Keratinocyte (primary cell): ENCODE measurements around the gene KAT7. TPM values are rescaled to one million over a fixed set of nuclear protein-coding genes. Genes with fewer than 3 reads are reported as not detected.

ENCODE experiments used
- DNase-seq: peaks from one replicate; pipeline ENCODE4 v3.0.0-alpha.2; 2011; ENCODE audit warnings: low read depth, missing footprints, low spot score
- FAIRE-seq: peaks from 2 replicates; lab custom pipeline; 2011; peaks lifted over from hg19 to GRCh38; lab: Jason Lieb, UNC
- H2AFZ ChIP-seq: 2 replicates; pipeline ENCODE4 v1.6.0; 2012; ENCODE audit warnings: low read length, control low read depth, inconsistent platforms; ENCODE audit not compliant: control insufficient read depth
- H3K27ac ChIP-seq: 2 replicates; pipeline ENCODE4 v1.5.1; 2011; ENCODE audit warnings: low read length; ENCODE audit not compliant: control insufficient read depth, insufficient read depth
- H3K27me3 ChIP-seq: 3 replicates; pipeline ENCODE4 v1.6.0; 2011; ENCODE audit warnings: low read length; ENCODE audit not compliant: control insufficient read depth, insufficient read depth; ENCODE audit errors: extremely low read depth
- H3K36me3 ChIP-seq, 2 experiments: 2 replicates in 1 of 2; 3 replicates in 1 of 2; pipeline ENCODE4 v1.5.1; 2011; ENCODE audit warnings: low read length in 2 of 2, mild to moderate bottlenecking in 1 of 2; ENCODE audit not compliant: control insufficient read depth in 2 of 2, insufficient read depth in 2 of 2; ENCODE audit errors: extremely low read depth in 1 of 2
- H3K4me1 ChIP-seq: 3 replicates; pipeline ENCODE4 v1.5.1; 2011; ENCODE audit warnings: low read length; ENCODE audit not compliant: control insufficient read depth, insufficient read depth; ENCODE audit errors: extremely low read depth
- H3K4me2 ChIP-seq: 3 replicates; pipeline ENCODE4 v1.6.0; 2011; ENCODE audit warnings: low read depth, low read length; ENCODE audit not compliant: control insufficient read depth, insufficient read depth; ENCODE audit errors: extremely low read depth
- H3K4me3 ChIP-seq, 3 experiments: fragments of 200-600 bp in 1 of 3; sonication (generic) in 1 of 3; 2 replicates in 2 of 3; 3 replicates in 1 of 3; pipeline ENCODE4 v1.5.1; 2011 to 2016; ENCODE audit warnings: low read length in 3 of 3, mild to moderate bottlenecking in 3 of 3, control low read depth in 2 of 3, inconsistent platforms in 1 of 3, low read depth in 1 of 3, mixed read lengths in 1 of 3, mixed run types in 1 of 3, moderate library complexity in 1 of 3; ENCODE audit not compliant: control insufficient read depth in 2 of 3, insufficient read depth in 2 of 3; ENCODE audit errors: extremely low read depth in 1 of 3
- H3K79me2 ChIP-seq: 2 replicates; pipeline ENCODE4 v1.6.0; 2012; ENCODE audit warnings: low read length; ENCODE audit not compliant: control insufficient read depth, insufficient read depth
- H3K9ac ChIP-seq: 3 replicates; pipeline ENCODE4 v1.6.0; 2011; ENCODE audit warnings: low read length; ENCODE audit not compliant: control insufficient read depth, insufficient read depth; ENCODE audit errors: extremely low read depth
- H3K9me1 ChIP-seq: 3 replicates; pipeline ENCODE4 v1.6.0; 2011; ENCODE audit warnings: low read length; ENCODE audit not compliant: control insufficient read depth, insufficient read depth; ENCODE audit errors: extremely low read depth
- H3K9me3 ChIP-seq: 2 replicates; pipeline ENCODE4 v1.5.1; 2012; ENCODE audit warnings: low read depth, low read length; ENCODE audit not compliant: control insufficient read depth
- H4K20me1 ChIP-seq: 3 replicates; pipeline ENCODE4 v1.6.0; 2011; ENCODE audit warnings: low read length; ENCODE audit not compliant: control insufficient read depth, insufficient read depth; ENCODE audit errors: extremely low read depth
- CTCF ChIP-seq, 3 experiments: IDR thresholded peaks in 1 of 3; conservative IDR thresholded peaks in 1 of 3; optimal IDR thresholded peaks in 1 of 3; 2 replicates in 2 of 3; 3 replicates in 1 of 3; pipeline versions ENCODE3 to v1.5.1; 2011; ENCODE audit warnings: low read length in 3 of 3, mild to moderate bottlenecking in 3 of 3, moderate library complexity in 2 of 3, control low read depth in 1 of 3, inconsistent platforms in 1 of 3; ENCODE audit not compliant: insufficient read depth in 2 of 3; ENCODE audit errors: extremely low read depth in 1 of 3
- EZH2 ChIP-seq: IDR thresholded peaks from one replicate; pipeline ENCODE4 v1.6.1; 2012; ENCODE audit warnings: inconsistent platforms, mild to moderate bottlenecking, low read length, moderate library complexity
- dilution Hi-C: fragments of 300-500 bp; cut with MboI; formaldehyde crosslinking; loops from one replicate; pipeline ENCODE4 v1.7.0; 2020; ENCODE audit warnings: low sequenced_read_pairs; ENCODE audit not compliant: extremely low pct_ligation_motif_present
- polyA plus RNA-seq, 5 experiments: library from polyadenylated mRNA; depleted of rRNA in 3 of 5; stranded (reverse) in 3 of 5; stranded (forward) in 1 of 5; unstranded in 1 of 5; fragments of >200 nt; gene quantifications; 1 replicate in 1 of 5; 2 replicates in 3 of 5; 3 replicates in 1 of 5; pipeline versions ENCODE4 v1.2.1 to v1.2.3, GENCODE V29; 2011 to 2012; ENCODE audit warnings: missing spikeins in 2 of 5, low read depth in 1 of 5, low replicate concordance in 1 of 5

Gene KAT7
- polyA plus RNA-seq, 1 donor (not counting 4 experiments of a cell fraction or from before 2014, with no cell fraction given), result 19.7 TPM

DNA sequence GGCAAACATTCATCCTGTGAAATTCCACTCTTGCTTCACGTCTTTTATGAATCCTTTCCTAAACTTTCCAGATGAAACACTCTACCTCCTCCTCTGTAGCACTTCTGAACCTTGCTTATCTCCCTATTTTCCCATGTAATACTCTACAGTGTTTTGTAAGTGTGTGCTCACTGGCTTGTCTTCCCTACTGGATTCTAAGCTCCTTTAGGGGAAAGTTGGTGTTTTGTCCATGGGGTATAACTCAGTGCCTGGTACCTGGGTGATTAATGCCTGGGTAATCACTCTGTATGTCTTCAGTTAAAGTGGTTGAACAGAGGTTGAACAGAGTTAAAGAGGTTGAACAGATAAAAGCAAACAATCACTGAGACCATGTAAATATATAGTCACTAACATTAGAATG is 3.8 kb upstream of the KAT7 start:
- FAIRE-seq (no peak), DNase-seq (no peak)
- Histone ChIP-seq H3K4me2 (no peak overlapping the region), H3K4me1 (peaks cover 14% of the 10 kb centered on the region), H3K27me3 (no peaks in the 10 kb centered on the region), H3K27ac (no peak overlapping the region), H3K79me2 (peaks cover 5% of the 10 kb centered on the region), H3K9me3 (no peaks in the 10 kb centered on the region), H4K20me1 (peaks cover 5% of the 10 kb centered on the region), H3K9ac (no peak overlapping the region), H2AFZ (no peak overlapping the region), H3K36me3 (peaks cover 0 to 2% of the 10 kb centered on the region in 2 experiments), H3K4me3 (no peak overlapping the region), H3K9me1 (no peaks in the 10 kb centered on the region)
- TF ChIP-seq EZH2 (no peak), CTCF (optimal IDR thresholded peaks at IDR 0.05 in 1 of 3, IDR thresholded peaks at IDR 0.05 in 1 of 3, conservative IDR thresholded peaks at IDR 0.05 in 1 of 3; ENCODE audit: extremely low read depth in 1 of 3, insufficient read depth in 2 of 3, low read length in 3 of 3) (no peak)
- dilution Hi-C loops, result no loop called here

DNA sequence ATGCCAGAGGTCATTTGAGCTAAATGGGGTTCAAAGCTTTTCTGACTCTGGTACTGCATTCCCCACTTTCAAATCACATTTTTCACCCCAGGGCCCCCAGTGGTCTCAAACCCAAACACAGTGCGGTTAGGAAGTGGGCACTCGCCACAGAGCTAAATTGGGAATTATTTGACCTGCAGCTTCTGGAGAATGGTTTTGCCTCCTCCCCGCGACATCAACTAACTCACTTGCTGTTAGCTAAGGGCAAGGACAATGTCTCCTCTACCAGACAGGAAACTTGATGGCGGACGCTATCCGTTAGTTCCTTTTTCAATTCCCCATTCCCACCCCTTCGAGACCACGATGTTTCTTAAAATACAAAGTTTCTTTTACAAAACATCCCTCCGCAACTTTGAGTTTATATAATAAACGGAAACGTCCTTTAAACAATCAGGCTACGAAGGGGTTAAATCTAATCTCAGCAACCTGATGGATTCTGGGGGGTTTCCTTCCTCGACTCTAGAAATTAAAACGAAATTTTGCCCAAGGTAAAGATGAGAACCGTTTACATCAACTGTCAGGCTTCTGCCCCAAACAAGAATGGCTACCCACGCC is 500 bp upstream of the KAT7 start:
- peak overlapping the region; percentile 100 for H3K9ac ChIP-seq
- peaks cover 37% of the 10 kb centered on the region for H3K79me2 ChIP-seq
- DNase-seq (no peak), FAIRE-seq (no peak)
- H3K9me3 ChIP-seq, result no peaks in the 10 kb centered on the region
- peak overlapping the region; percentile 99 for H3K27ac ChIP-seq
- dilution Hi-C loops, result no loop called here
- TF ChIP-seq CTCF (optimal IDR thresholded peaks at IDR 0.05 in 1 of 3, IDR thresholded peaks at IDR 0.05 in 1 of 3, conservative IDR thresholded peaks at IDR 0.05 in 1 of 3; ENCODE audit: extremely low read depth in 1 of 3, insufficient read depth in 2 of 3, low read length in 3 of 3) (no peak), EZH2 (no peak)
- H3K27me3 ChIP-seq, result no peaks in the 10 kb centered on the region
- peaks cover 15% of the 10 kb centered on the region for H4K20me1 ChIP-seq
- peak overlapping the region; percentile 69 to 98 (median 88) for H3K4me3 ChIP-seq
- H3K9me1 ChIP-seq, result peaks cover 2% of the 10 kb centered on the region
- H2AFZ ChIP-seq, result peak overlapping the region; percentile 88
- H3K4me2 ChIP-seq, result peak overlapping the region; percentile 95
- peaks cover 19% of the 10 kb centered on the region for H3K4me1 ChIP-seq
- peaks cover 7 to 14% of the 10 kb centered on the region in 2 experiments for H3K36me3 ChIP-seq
